ENCODE data around the gene DOCK8. TPM values are rescaled to one million over a fixed set of nuclear protein-coding genes. Genes with fewer than 3 reads are reported as not detected.
A peak's percentile ranks its signal among the peaks of the same experiment; 100 is the strongest.

Gene DOCK8
- total RNA-seq, 2 donors from 2014 or later: 199 to 213 TPM

- DNase-seq (no peak), ATAC-seq (replicated peaks in 1 of 2) (no peak)
- H3K27ac Mint-ChIP-seq: no peak overlapping the region
- H3K27me3 Mint-ChIP-seq (ENCODE audit: low read depth): no peaks in the 10 kb centered on the region
- no peaks in the 10 kb centered on the region for H3K9me3 Mint-ChIP-seq
- H3K4me1 Mint-ChIP-seq (ENCODE audit: low read depth): no peaks in the 10 kb centered on the region
- H3K36me3 Mint-ChIP-seq (ENCODE audit: insufficient read depth in 2 of 2): peaks cover 13 to 44% of the 10 kb centered on the region in 2 donors
- H3K4me3 Mint-ChIP-seq: no peak overlapping the region
Observed at GRCh38 chr9:438961-439768, 224.5 kb downstream of the DOCK8 start.

GRCh38 chr9:441126-441525, 226.5 kb downstream of the DOCK8 start:
- Mint-ChIP-seq H3K9me3 (no peaks in the 10 kb centered on the region), H3K27me3 (ENCODE audit: low read depth) (no peaks in the 10 kb centered on the region), H3K4me3 (no peak overlapping the region), H3K27ac (peak overlapping the region; percentile 20), H3K36me3 (ENCODE audit: insufficient read depth in 2 of 2) (peaks cover 15 to 36% of the 10 kb centered on the region in 2 donors), H3K4me1 (ENCODE audit: low read depth) (peaks cover 4% of the 10 kb centered on the region)
- ATAC-seq (replicated peaks in 1 of 2): no peak
- no peak for DNase-seq

GRCh38 chr9:444528-444927, 229.9 kb downstream of the DOCK8 start:
- ATAC-seq (replicated peaks in 1 of 2) (no peak), DNase-seq (no peak)
- Mint-ChIP-seq H3K36me3 (ENCODE audit: insufficient read depth in 2 of 2) (peaks cover 12 to 44% of the 10 kb centered on the region in 2 donors), H3K9me3 (no peaks in the 10 kb centered on the region), H3K27ac (no peak overlapping the region), H3K4me1 (ENCODE audit: low read depth) (peaks cover 22% of the 10 kb centered on the region), H3K4me3 (no peak overlapping the region), H3K27me3 (ENCODE audit: low read depth) (no peaks in the 10 kb centered on the region)

DNA sequence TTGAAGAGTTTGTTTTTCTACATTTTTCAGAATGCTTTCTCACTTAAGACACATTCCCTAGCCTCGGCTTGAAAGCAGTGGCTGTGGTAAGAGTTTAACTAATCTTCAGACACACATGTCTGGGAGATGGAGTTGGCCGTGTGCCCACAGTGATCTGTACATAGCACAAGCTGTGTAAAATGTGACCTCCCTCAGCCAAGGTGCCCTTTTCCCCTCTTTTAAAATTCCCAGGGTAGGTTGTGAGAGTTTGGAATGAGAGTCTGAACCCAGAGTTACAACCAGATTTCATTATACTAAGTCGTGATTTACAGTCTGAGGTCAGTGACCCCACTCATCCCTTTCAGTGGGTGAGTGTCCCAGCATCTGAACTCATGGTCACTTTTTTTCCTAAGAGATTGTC, 230.4 kb downstream of the DOCK8 start:
- Mint-ChIP-seq H3K9me3 (no peaks in the 10 kb centered on the region), H3K4me1 (ENCODE audit: low read depth) (peaks cover 22% of the 10 kb centered on the region), H3K36me3 (ENCODE audit: insufficient read depth in 2 of 2) (peaks cover 12 to 41% of the 10 kb centered on the region in 2 donors), H3K4me3 (no peak overlapping the region), H3K27me3 (ENCODE audit: low read depth) (no peaks in the 10 kb centered on the region), H3K27ac (peak overlapping the region; percentile 30)
- DNase-seq (no peak), ATAC-seq (replicated peaks in 1 of 2) (no peak)

GRCh38 chr9:446074-446699, 231.5 kb downstream of the DOCK8 start:
- H3K27ac Mint-ChIP-seq: no peak overlapping the region
- peaks cover 22% of the 10 kb centered on the region for H3K4me1 Mint-ChIP-seq (ENCODE audit: low read depth)
- peaks cover 16 to 39% of the 10 kb centered on the region in 2 donors for H3K36me3 Mint-ChIP-seq (ENCODE audit: insufficient read depth in 2 of 2)
- no peak overlapping the region for H3K4me3 Mint-ChIP-seq
- H3K27me3 Mint-ChIP-seq (ENCODE audit: low read depth): no peaks in the 10 kb centered on the region
- H3K9me3 Mint-ChIP-seq: no peaks in the 10 kb centered on the region
- no peak for ATAC-seq (replicated peaks in 1 of 2)
- DNase-seq: no peak

DNA sequence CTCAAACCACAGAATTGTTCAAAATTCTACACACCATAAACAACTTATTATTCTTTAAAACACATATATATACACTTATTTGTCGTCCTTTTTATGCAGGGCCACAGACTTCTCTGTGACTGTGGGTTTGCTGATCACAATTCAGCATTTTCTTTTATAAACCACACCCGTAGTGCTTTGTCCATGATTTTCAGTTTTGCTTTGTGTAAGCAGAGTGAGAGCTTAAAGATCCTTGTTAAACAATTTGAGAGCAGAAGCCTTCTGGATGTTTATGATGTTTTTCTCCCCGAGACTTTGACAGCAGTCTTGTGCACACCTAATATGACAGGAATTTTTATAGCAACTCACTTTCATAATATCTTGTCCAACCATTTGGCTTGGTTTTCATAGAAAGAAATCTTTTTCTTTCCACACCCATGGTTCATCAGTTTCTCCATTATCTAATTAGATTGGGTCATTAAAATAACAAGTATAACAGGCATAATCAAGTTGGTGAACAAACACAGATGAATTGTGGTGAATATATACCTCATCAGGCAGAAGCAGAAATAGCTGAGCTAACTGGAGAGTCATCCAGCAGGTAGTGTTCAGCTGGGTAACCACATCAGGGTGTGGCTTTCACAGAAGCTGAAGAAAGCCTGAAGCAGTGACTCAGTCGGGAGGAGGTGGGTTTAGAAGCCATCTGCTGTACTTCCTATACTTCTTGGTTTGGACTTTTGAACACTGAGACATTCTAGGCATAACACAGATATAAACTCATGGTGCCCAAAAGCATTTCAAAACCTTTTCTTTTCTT, 232.8 kb downstream of the DOCK8 start:
- Mint-ChIP-seq H3K36me3 (ENCODE audit: insufficient read depth in 2 of 2) (peaks cover 19 to 33% of the 10 kb centered on the region in 2 donors), H3K4me1 (ENCODE audit: low read depth) (peaks cover 22% of the 10 kb centered on the region), H3K4me3 (peak overlapping the region in 1 of 2 donors; percentile 59), H3K27ac (peak overlapping the region; percentile 8), H3K9me3 (no peaks in the 10 kb centered on the region), H3K27me3 (ENCODE audit: low read depth) (no peaks in the 10 kb centered on the region)
- peak; percentile 59 to 72 for DNase-seq
- peak; percentile 99 to 100 for ATAC-seq (replicated peaks in 1 of 2)

DNA sequence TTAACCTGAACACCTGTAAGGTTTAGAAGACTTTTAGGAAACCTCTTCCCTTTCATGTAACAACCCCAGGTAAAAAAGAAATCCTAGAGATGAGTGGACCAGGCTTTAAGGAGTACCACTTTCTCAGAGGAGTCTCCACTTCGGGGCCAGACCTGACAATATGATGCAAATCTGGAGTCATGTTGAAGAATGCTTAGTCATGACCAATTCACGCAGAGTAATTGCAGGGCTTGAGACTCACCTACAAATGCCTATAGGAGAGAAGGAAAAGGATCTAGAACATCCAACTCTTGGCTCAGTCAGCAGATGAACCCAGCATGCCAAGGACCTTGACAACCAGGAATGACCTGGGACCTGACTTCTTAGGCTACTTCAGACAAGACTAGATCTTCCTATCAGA, 235.4 kb downstream of the DOCK8 start:
- ATAC-seq (replicated peaks in 1 of 2) (no peak), DNase-seq (no peak)
- no peaks in the 10 kb centered on the region for H3K9me3 Mint-ChIP-seq
- H3K4me3 Mint-ChIP-seq: no peak overlapping the region
- H3K27ac Mint-ChIP-seq: peak overlapping the region; percentile 43
- H3K27me3 Mint-ChIP-seq (ENCODE audit: low read depth): no peaks in the 10 kb centered on the region
- H3K4me1 Mint-ChIP-seq (ENCODE audit: low read depth): peaks cover 22% of the 10 kb centered on the region
- peaks cover 17 to 28% of the 10 kb centered on the region in 2 donors for H3K36me3 Mint-ChIP-seq (ENCODE audit: insufficient read depth in 2 of 2)

DNA sequence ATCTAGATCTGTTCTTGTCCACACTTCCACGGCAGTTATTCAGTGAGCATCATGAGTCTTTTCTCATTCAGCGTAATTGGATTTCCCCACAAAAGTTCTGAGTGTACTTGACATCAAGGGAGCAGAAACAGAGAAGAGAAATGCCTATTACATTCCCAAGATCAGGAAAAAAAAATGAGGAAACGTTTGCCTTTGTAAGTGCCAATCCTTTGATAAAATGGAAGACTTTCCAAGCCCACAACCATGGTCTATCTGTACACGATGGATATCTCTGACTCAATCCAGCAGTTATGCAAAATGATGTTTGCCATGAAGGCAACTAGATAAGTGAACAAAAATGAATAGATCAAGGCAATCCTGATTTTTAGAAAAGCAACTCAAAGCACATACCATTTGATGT, 235.9 kb downstream of the DOCK8 start:
- ATAC-seq (replicated peaks in 1 of 2): no peak
- DNase-seq: no peak
- H3K27ac Mint-ChIP-seq: peak overlapping the region; percentile 43
- H3K27me3 Mint-ChIP-seq (ENCODE audit: low read depth): no peaks in the 10 kb centered on the region
- H3K4me1 Mint-ChIP-seq (ENCODE audit: low read depth): peaks cover 22% of the 10 kb centered on the region
- H3K9me3 Mint-ChIP-seq: no peaks in the 10 kb centered on the region
- no peak overlapping the region for H3K4me3 Mint-ChIP-seq
- H3K36me3 Mint-ChIP-seq (ENCODE audit: insufficient read depth in 2 of 2): peaks cover 16 to 30% of the 10 kb centered on the region in 2 donors

- Mint-ChIP-seq H3K27me3 (ENCODE audit: low read depth) (no peaks in the 10 kb centered on the region), H3K4me3 (no peak overlapping the region), H3K4me1 (ENCODE audit: low read depth) (no peaks in the 10 kb centered on the region), H3K36me3 (ENCODE audit: insufficient read depth in 2 of 2) (peaks cover 15 to 16% of the 10 kb centered on the region in 2 donors), H3K27ac (no peak overlapping the region), H3K9me3 (no peaks in the 10 kb centered on the region)
- DNase-seq (no peak), ATAC-seq (replicated peaks in 1 of 2) (no peak)
Observed at GRCh38 chr9:453832-454231, 239.2 kb downstream of the DOCK8 start.

GRCh38 chr9:456365-456764, 241.7 kb downstream of the DOCK8 start:
- no peak overlapping the region for H3K4me3 Mint-ChIP-seq
- peaks cover 8 to 12% of the 10 kb centered on the region in 2 donors for H3K36me3 Mint-ChIP-seq (ENCODE audit: insufficient read depth in 2 of 2)
- H3K4me1 Mint-ChIP-seq (ENCODE audit: low read depth): peaks cover 6% of the 10 kb centered on the region

DNA sequence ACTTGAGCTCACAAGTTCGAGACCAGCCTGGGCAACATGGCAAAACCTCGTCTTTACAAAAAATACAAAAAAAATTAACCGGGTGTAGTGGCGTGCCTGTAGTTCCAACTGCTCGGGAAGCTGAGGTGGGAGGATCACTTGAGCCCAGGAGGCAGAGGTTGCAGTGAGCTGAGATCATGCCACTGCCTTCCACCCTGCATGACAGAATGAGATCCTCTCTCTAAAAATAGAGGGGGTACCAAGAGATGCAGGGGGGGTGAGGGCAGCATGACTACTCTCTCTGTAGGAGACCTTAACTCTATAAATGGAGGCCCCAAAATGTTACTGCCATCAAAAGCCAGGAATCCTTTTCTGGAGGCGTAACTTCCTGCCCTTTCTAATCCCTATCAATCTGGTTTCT, 243.9 kb downstream of the DOCK8 start:
- Mint-ChIP-seq H3K9me3 (no peaks in the 10 kb centered on the region), H3K36me3 (ENCODE audit: insufficient read depth in 2 of 2) (peaks cover 7 to 15% of the 10 kb centered on the region in 2 donors), H3K27me3 (ENCODE audit: low read depth) (no peaks in the 10 kb centered on the region), H3K4me1 (ENCODE audit: low read depth) (peaks cover 11% of the 10 kb centered on the region), H3K27ac (no peak overlapping the region), H3K4me3 (no peak overlapping the region)
- no peak for ATAC-seq (replicated peaks in 1 of 2)
- DNase-seq: no peak

More at GRCh38 chr9:456365-456764, 241.7 kb downstream of the DOCK8 start:
- no peaks in the 10 kb centered on the region for H3K27me3 Mint-ChIP-seq (ENCODE audit: low read depth)
- no peak for ATAC-seq (replicated peaks in 1 of 2)
- DNase-seq: no peak
- H3K27ac Mint-ChIP-seq: no peak overlapping the region
- no peaks in the 10 kb centered on the region for H3K9me3 Mint-ChIP-seq

- Mint-ChIP-seq H3K4me3 (no peak overlapping the region), H3K36me3 (ENCODE audit: insufficient read depth in 2 of 2) (peaks cover 8 to 13% of the 10 kb centered on the region in 2 donors), H3K27me3 (ENCODE audit: low read depth) (no peaks in the 10 kb centered on the region), H3K9me3 (no peaks in the 10 kb centered on the region), H3K4me1 (ENCODE audit: low read depth) (peaks cover 11% of the 10 kb centered on the region), H3K27ac (no peak overlapping the region)
- DNase-seq (no peak), ATAC-seq (replicated peaks in 1 of 2) (peak in 1 of 2 donors; percentile 25)
Observed at GRCh38 chr9:459491-460444, 245.1 kb downstream of the DOCK8 start.
